HEK293 (cell line): ENCODE results near the gene SPATA22.
A peak's percentile ranks its signal among the peaks of the same experiment; 100 is the strongest.
"Not testable (repeated sequence)": the region's sequence is repeated elsewhere in the genome, so short reads cannot be mapped to it uniquely, and the experiment has no call there.

ENCODE experiments used
- CTCF ChIA-PET: fragments of 350-600 bp; formaldehyde crosslinking; extraction: SDS; loops from one replicate; lab custom pipeline; 2021; ENCODE audit warnings: antibody characterized with exemption; lab: Yijun Ruan, JAX
- POLR2A ChIA-PET: fragments of 300-600 bp; formaldehyde crosslinking; extraction: SDS; loops from one replicate; lab custom pipeline; 2020; ENCODE audit warnings: antibody characterized with exemption, inconsistent platforms; lab: Yijun Ruan, JAX
- H3K27ac ChIP-seq: fragments of 200-500 bp; sonication (Bioruptor generic); 2 replicates; pipeline ENCODE4 v1.5.1; 2014; ENCODE audit warnings: low read depth, low read length, control low read depth, inconsistent platforms; ENCODE audit errors: extremely low read depth
- H3K36me3 ChIP-seq, 2 experiments: fragments of 200-500 bp in 1 of 2; sonication (Bioruptor generic) in 1 of 2; 1 replicate in 1 of 2; 2 replicates in 1 of 2; pipeline ENCODE4 v1.5.1; 2014 to 2017; ENCODE audit warnings: inconsistent platforms in 2 of 2, low read length in 2 of 2; ENCODE audit not compliant: control insufficient read depth in 2 of 2, insufficient read depth in 1 of 2
- H3K4me1 ChIP-seq: fragments of 200-500 bp; sonication (Bioruptor generic); 2 replicates; pipeline ENCODE4 v1.5.1; 2014; ENCODE audit warnings: mild to moderate bottlenecking, low read length, inconsistent platforms; ENCODE audit not compliant: control insufficient read depth, insufficient read depth
- H3K4me3 ChIP-seq: 2 replicates; pipeline ENCODE4 v1.5.1; 2011; ENCODE audit warnings: low read depth, mild to moderate bottlenecking, control low read depth, low read length, moderate library complexity
- H3K9me3 ChIP-seq: fragments of 200-500 bp; sonication (Bioruptor generic); 2 replicates; pipeline ENCODE4 v1.5.1; 2014; ENCODE audit warnings: low read depth, low read length, inconsistent platforms; ENCODE audit not compliant: control insufficient read depth, insufficient read depth
- PBX3 ChIP-seq: sonication (generic); formaldehyde crosslinking; IDR thresholded peaks from 2 replicates; pipeline ENCODE4 v1.8.1; 2022; ENCODE audit warnings: mild to moderate bottlenecking, moderate library complexity, missing genetic modification reagents
- REST ChIP-seq: fragments of 450-650 bp; formaldehyde crosslinking; IDR thresholded peaks from 2 replicates; pipeline ENCODE4 v1.5.1; 2016; ENCODE audit warnings: missing biosample characterization, missing genetic modification characterization
- ZBTB11 ChIP-seq: fragments of 450-650 bp; formaldehyde crosslinking; conservative IDR thresholded peaks from 2 replicates; pipeline ENCODE4 v1.5.1; 2016; ENCODE audit warnings: low read depth, missing biosample characterization, missing genetic modification characterization
- ZBTB8A ChIP-seq: fragments of 450-650 bp; formaldehyde crosslinking; IDR thresholded peaks from 2 replicates; pipeline ENCODE4 v1.5.1; 2016; ENCODE audit warnings: missing biosample characterization, missing genetic modification characterization
- ZNF140 ChIP-seq: fragments of 450-650 bp; formaldehyde crosslinking; IDR thresholded peaks from 2 replicates; pipeline ENCODE4 v1.5.1; 2016; ENCODE audit warnings: missing biosample characterization, missing genetic modification characterization
- ZNF202 ChIP-seq: fragments of 450-650 bp; formaldehyde crosslinking; IDR thresholded peaks from 2 replicates; pipeline ENCODE4 v1.5.1; 2016; ENCODE audit warnings: missing biosample characterization, missing genetic modification characterization, borderline replicate concordance
- ZNF266 ChIP-seq: fragments of 450-650 bp; formaldehyde crosslinking; IDR thresholded peaks from 2 replicates; pipeline ENCODE4 v1.5.1; 2016; ENCODE audit warnings: missing biosample characterization, missing genetic modification characterization, low read depth
- ZNF292 ChIP-seq: fragments of 450-650 bp; formaldehyde crosslinking; IDR thresholded peaks from 2 replicates; pipeline ENCODE4 v1.5.1; 2016; ENCODE audit warnings: low read depth, missing biosample characterization, missing genetic modification characterization, borderline replicate concordance
- ZNF324 ChIP-seq: fragments of 450-650 bp; formaldehyde crosslinking; IDR thresholded peaks from 2 replicates; pipeline ENCODE4 v1.5.1; 2016; ENCODE audit warnings: missing biosample characterization, missing genetic modification characterization
- ZNF394 ChIP-seq: fragments of 450-650 bp; formaldehyde crosslinking; IDR thresholded peaks from 2 replicates; pipeline ENCODE4 v1.5.1; 2016; ENCODE audit warnings: missing biosample characterization, missing genetic modification characterization, mild to moderate bottlenecking, moderate library complexity, borderline replicate concordance
- ZNF426 ChIP-seq: fragments of 450-650 bp; formaldehyde crosslinking; IDR thresholded peaks from 2 replicates; pipeline ENCODE4 v1.5.1; 2017; ENCODE audit warnings: missing biosample characterization, missing genetic modification characterization, mild to moderate bottlenecking, inconsistent platforms, moderate library complexity
- ZNF518A ChIP-seq: fragments of 450-650 bp; formaldehyde crosslinking; conservative IDR thresholded peaks from 2 replicates; pipeline ENCODE4 v1.5.1; 2016; ENCODE audit warnings: low read depth, missing biosample characterization, missing genetic modification characterization
- ZNF555 ChIP-seq: fragments of 450-650 bp; formaldehyde crosslinking; conservative IDR thresholded peaks from 2 replicates; pipeline ENCODE4 v1.5.1; 2017; ENCODE audit warnings: missing biosample characterization, mild to moderate bottlenecking, missing genetic modification characterization, inconsistent platforms
- ZNF560 ChIP-seq: fragments of 450-650 bp; formaldehyde crosslinking; IDR thresholded peaks from 2 replicates; pipeline ENCODE4 v1.5.1; 2017; ENCODE audit warnings: missing biosample characterization, missing genetic modification characterization, borderline replicate concordance
- ZNF623 ChIP-seq: fragments of 450-650 bp; formaldehyde crosslinking; IDR thresholded peaks from 2 replicates; pipeline ENCODE4 v1.5.1; 2016; ENCODE audit warnings: missing biosample characterization, missing genetic modification characterization
- ZNF76 ChIP-seq: fragments of 450-650 bp; formaldehyde crosslinking; IDR thresholded peaks from 2 replicates; pipeline ENCODE4; 2016; ENCODE audit warnings: low read depth, missing biosample characterization, missing genetic modification characterization, borderline replicate concordance
- ZNF776 ChIP-seq: fragments of 450-650 bp; formaldehyde crosslinking; IDR thresholded peaks from 2 replicates; pipeline ENCODE4 v1.5.0; 2017; ENCODE audit warnings: missing biosample characterization, missing genetic modification characterization, borderline replicate concordance

SPATA22 gene

GRCh38 chr17:3411070-3411469 lies 60.5 kb downstream of the SPATA22 start, which contains the start of gene OR3A3:
OR3A3 (plus strand) TSS chr17:3411370.
- H3K36me3 ChIP-seq, result no peaks in the 10 kb centered on the region
- CTCF ChIA-PET, result no interaction called here
- H3K9me3 ChIP-seq, result no peaks in the 10 kb centered on the region
- no peak within 1 kb of the TSS for H3K4me3 ChIP-seq
- no peak within 1 kb of the TSS for H3K27ac ChIP-seq
- H3K4me1 ChIP-seq, result no peaks in the 10 kb centered on the region
- TF ChIP-seq PBX3 (CRISPR knock-in tag), result no peak
- no peak for TF ChIP-seq ZNF776 (tag by site-specific recombination)
- no peak for TF ChIP-seq ZNF324 (tag by site-specific recombination)
- TF ChIP-seq ZNF76 (tag by site-specific recombination), result no peak
- POLR2A ChIA-PET, result no interaction called here

GRCh38 chr17:3403856-3404255 lies 67.8 kb downstream of the SPATA22 start:
- H3K9me3 ChIP-seq, H3K36me3 ChIP-seq, H3K4me1 ChIP-seq, H3K4me3 ChIP-seq, H3K27ac ChIP-seq, POLR2A ChIA-PET, CTCF ChIA-PET: not testable (repeated sequence)
- TF ChIP-seq ZNF394 (tag by site-specific recombination) (peak; percentile 69; the same call in 1 of the 2 replicates), ZBTB11 (tag by site-specific recombination) (peak; percentile 65), ZNF426 (tag by site-specific recombination) (peak; percentile 57), ZNF518A (tag by site-specific recombination) (peak; percentile 71; the same call in 1 of the 2 replicates), ZBTB8A (tag by site-specific recombination) (peak; percentile 36; the same call in 1 of the 2 replicates), ZNF555 (tag by site-specific recombination) (peak; percentile 54), ZNF292 (tag by site-specific recombination) (0 out of 2 replicates have a peak, but pooled peaks have one; percentile 54), ZNF560 (tag by site-specific recombination) (0 out of 2 replicates have a peak, but pooled peaks have one; percentile 28), ZNF202 (tag by site-specific recombination) (peak; percentile 69; the same call in 1 of the 2 replicates), REST (peak; percentile 59), ZNF140 (tag by site-specific recombination) (peak; percentile 47; the same call in 1 of the 2 replicates), ZNF266 (0 out of 2 replicates have a peak, but pooled peaks have one; percentile 34), ZNF623 (tag by site-specific recombination) (peak; percentile 59; the same call in 1 of the 2 replicates)
